NT2/D1 (cell line): ENCODE data around the gene OR13J1.
A peak's percentile ranks its signal among the peaks of the same experiment; 100 is the strongest.

Source experiments
- DNase-seq: peaks from one replicate; pipeline ENCODE4 v3.0.0-alpha.2; 2011; ENCODE audit warnings: low read depth, low spot score
- H3K27me3 ChIP-seq: 2 replicates; pipeline ENCODE4 v1.6.0; 2011; ENCODE audit warnings: mild to moderate bottlenecking; ENCODE audit not compliant: insufficient read length, insufficient read depth
- H3K36me3 ChIP-seq: 2 replicates; pipeline ENCODE4 v1.6.1; 2011; ENCODE audit warnings: mild to moderate bottlenecking, low read length, mixed read lengths; ENCODE audit not compliant: insufficient read depth, insufficient read length
- H3K4me1 ChIP-seq: 2 replicates; pipeline ENCODE4 v1.5.1; 2011; ENCODE audit not compliant: insufficient read depth, insufficient read length
- H3K4me3 ChIP-seq: 2 replicates; pipeline ENCODE4 v1.5.1; 2011; ENCODE audit warnings: low read depth; ENCODE audit not compliant: insufficient read length
- H3K9ac ChIP-seq: 2 replicates; pipeline ENCODE4 v1.6.0; 2011; ENCODE audit warnings: low read depth; ENCODE audit not compliant: insufficient read length
- H3K9me3 ChIP-seq: 2 replicates; pipeline ENCODE4 v1.5.1; 2011; ENCODE audit warnings: mild to moderate bottlenecking, low read length; ENCODE audit not compliant: insufficient read depth
- SUZ12 ChIP-seq: IDR thresholded peaks from 2 replicates; pipeline ENCODE4 v1.6.1; 2011; ENCODE audit not compliant: insufficient read length, insufficient read depth; ENCODE audit errors: extremely low read depth
- YY1 ChIP-seq: IDR thresholded peaks from 2 replicates; pipeline ENCODE4 v1.6.1; 2011; ENCODE audit not compliant: insufficient read length, insufficient read depth
- ZNF274 ChIP-seq: IDR thresholded peaks from 2 replicates; pipeline ENCODE4 v1.6.1; 2011; ENCODE audit warnings: mild to moderate bottlenecking, low read depth, low read length

The OR13J1 gene

GRCh38 chr9:35882263-35882848, 12.2 kb upstream of the OR13J1 start:
- TF ChIP-seq YY1 = no peak
- no peak for TF ChIP-seq ZNF274
- TF ChIP-seq SUZ12 = no peak
- no peak overlapping the region for H3K4me3 ChIP-seq
- H3K9ac ChIP-seq = no peak overlapping the region
- no peaks in the 10 kb centered on the region for H3K27me3 ChIP-seq
- H3K4me1 ChIP-seq = no peaks in the 10 kb centered on the region
- no peaks in the 10 kb centered on the region for H3K36me3 ChIP-seq
- 0 out of 2 replicates have a peak, but pooled peaks cover 2% of the 10 kb centered on the region for H3K9me3 ChIP-seq
- DNase-seq = peak; percentile 58

DNA sequence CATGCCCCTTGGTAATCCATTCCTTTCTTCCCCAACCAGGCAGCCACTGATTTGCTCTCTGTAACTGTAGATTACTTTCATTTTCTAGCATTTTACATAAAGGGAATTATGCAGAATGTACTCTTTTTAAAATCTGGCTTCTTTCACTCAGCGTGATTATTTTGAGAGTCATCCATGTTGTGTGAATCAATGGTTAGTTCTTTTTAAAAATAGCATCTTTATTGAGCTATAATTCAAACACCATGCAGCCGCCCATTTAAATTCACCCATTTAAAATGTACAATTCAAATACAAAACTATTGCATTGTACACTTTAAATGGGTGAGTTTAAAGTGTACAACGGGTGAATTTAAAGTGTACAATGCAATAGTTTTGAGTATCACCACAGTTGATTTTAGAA, 2.3 kb upstream of the OR13J1 start:
- peaks cover 3% of the 10 kb centered on the region for H3K27me3 ChIP-seq
- peaks cover 15% of the 10 kb centered on the region for H3K4me1 ChIP-seq
- H3K9ac ChIP-seq = no peak overlapping the region
- H3K4me3 ChIP-seq = no peak overlapping the region
- no peak for DNase-seq
- TF ChIP-seq ZNF274 = no peak
- no peaks in the 10 kb centered on the region for H3K36me3 ChIP-seq
- H3K9me3 ChIP-seq = peaks cover 15% of the 10 kb centered on the region

GRCh38 chr9:35871545-35871944, 1.3 kb upstream of the OR13J1 start:
- peaks cover 3% of the 10 kb centered on the region for H3K27me3 ChIP-seq
- H3K9ac ChIP-seq = no peak overlapping the region
- peaks cover 6% of the 10 kb centered on the region for H3K9me3 ChIP-seq
- no peaks in the 10 kb centered on the region for H3K36me3 ChIP-seq
- no peak for DNase-seq
- TF ChIP-seq ZNF274 (no peak), YY1 (no peak)
- H3K4me1 ChIP-seq = peaks cover 15% of the 10 kb centered on the region
- H3K4me3 ChIP-seq = no peak overlapping the region

DNA sequence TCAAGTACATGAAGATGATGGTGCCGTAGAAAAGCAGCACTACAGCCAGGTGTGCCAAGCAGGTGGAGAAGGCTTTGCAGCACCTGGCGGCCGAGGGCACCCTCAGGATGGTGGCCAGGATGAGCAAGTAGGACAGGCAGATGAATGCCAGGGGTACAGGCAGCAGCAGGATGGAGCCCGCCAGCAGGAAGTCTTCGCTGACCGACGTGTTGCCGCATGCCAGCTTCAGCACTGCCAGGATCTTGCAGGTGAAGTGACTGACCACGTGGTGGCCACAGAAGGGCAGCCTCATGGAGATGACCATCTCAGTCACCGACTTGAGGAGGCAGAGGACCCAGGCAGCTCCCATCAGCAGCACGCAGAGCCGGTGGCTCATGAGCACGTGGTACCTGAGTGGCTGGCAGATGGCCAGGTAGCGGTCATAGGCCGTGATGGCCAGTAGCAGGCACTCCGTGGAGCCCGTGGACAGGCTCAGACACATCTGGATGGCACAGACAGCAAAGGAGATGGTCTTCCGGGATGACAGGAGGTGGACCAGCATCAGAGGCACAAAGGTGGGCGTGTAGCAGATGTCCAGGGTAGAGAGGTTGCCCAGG, 482 bp downstream of the OR13J1 start:
- Histone ChIP-seq H3K9me3 (no peaks in the 10 kb centered on the region), H3K4me3 (no peak overlapping the region), H3K36me3 (no peaks in the 10 kb centered on the region), H3K4me1 (peaks cover 15% of the 10 kb centered on the region), H3K27me3 (peaks cover 3% of the 10 kb centered on the region), H3K9ac (no peak overlapping the region)
- TF ChIP-seq YY1 (no peak), SUZ12 (no peak), ZNF274 (no peak)
- no peak for DNase-seq

- Histone ChIP-seq H3K36me3 (no peaks in the 10 kb centered on the region), H3K4me3 (no peak overlapping the region), H3K4me1 (peaks cover 15% of the 10 kb centered on the region), H3K9ac (no peak overlapping the region), H3K9me3 (no peaks in the 10 kb centered on the region), H3K27me3 (peaks cover 3% of the 10 kb centered on the region)
- no peak for TF ChIP-seq YY1
- no peak for TF ChIP-seq SUZ12
- no peak for TF ChIP-seq ZNF274
- DNase-seq = peak; percentile 32
These were observed 1.3 kb downstream of the OR13J1 start for GRCh38 chr9:35868933-35869332.

- Histone ChIP-seq H3K4me1 (peaks cover 15% of the 10 kb centered on the region), H3K9ac (no peak overlapping the region), H3K9me3 (no peaks in the 10 kb centered on the region), H3K4me3 (no peak overlapping the region), H3K36me3 (no peaks in the 10 kb centered on the region), H3K27me3 (peaks cover 3% of the 10 kb centered on the region)
- TF ChIP-seq SUZ12 = no peak
- TF ChIP-seq YY1 = no peak
- TF ChIP-seq ZNF274 = no peak
- DNase-seq = no peak
These were observed 2.7 kb downstream of the OR13J1 start for GRCh38 chr9:35867538-35867937.

DNA sequence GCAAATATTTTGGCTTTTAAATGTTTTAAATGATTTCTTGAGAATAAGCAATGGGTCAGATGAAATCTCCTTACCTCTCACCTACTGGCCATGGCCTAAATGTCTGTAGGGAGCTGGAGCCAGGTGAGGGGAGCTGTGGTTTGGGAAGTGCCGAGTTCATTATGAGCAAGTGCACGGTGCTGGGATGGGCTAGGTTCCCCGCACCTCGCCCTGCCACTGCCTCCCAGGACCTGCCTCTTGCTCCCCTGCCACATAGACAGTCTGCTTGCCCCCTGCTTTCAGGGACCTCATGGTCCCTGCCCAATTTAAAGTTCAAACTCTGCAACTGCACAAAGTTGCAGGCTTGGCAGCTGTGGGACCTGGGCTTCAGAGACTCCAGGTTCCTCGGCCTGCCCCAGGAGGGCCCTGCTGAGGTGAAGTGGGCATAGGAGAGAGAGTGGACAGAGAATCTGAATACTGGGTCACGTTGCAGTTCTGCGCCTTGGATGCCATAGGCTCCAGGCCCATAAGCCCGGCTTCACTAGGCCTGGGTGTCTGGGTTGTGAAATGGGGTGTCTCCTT, 5.4 kb downstream of the OR13J1 start:
- H3K9me3 ChIP-seq = no peaks in the 10 kb centered on the region
- peaks cover 12% of the 10 kb centered on the region for H3K27me3 ChIP-seq
- no peak overlapping the region for H3K9ac ChIP-seq
- no peak for TF ChIP-seq ZNF274
- no peak for TF ChIP-seq YY1
- TF ChIP-seq SUZ12 = no peak
- H3K36me3 ChIP-seq = no peaks in the 10 kb centered on the region
- no peak overlapping the region for H3K4me3 ChIP-seq
- peaks cover 13% of the 10 kb centered on the region for H3K4me1 ChIP-seq
- DNase-seq = no peak
